Subcutaneous adipose tissue (tissue), 4 donors: ENCODE data around the gene CORO7. TPM values are rescaled to one million over a fixed set of nuclear protein-coding genes. Genes with fewer than 3 reads are reported as not detected.

ENCODE experiments used
- total RNA-seq, 4 donors: library from RNA; depleted of rRNA; stranded (reverse); fragments of >200 nt; gene quantifications; one replicate each; pipeline ENCODE4 v1.1.0, GENCODE V29; 2016
- TF ChIP-seq, protein P1 (sequence below): fragments of 450-650 bp; IDR thresholded peaks from one replicate; pipeline ENCODE4 v1.5.1; 2016; ENCODE audit warnings: low read depth, mild to moderate bottlenecking, control low read depth, antibody characterized with exemption, moderate library complexity

Gene CORO7
- total RNA-seq, 4 donors from 2014 or later = 15.5 to 40.9 (median 24.7) TPM

DNA sequence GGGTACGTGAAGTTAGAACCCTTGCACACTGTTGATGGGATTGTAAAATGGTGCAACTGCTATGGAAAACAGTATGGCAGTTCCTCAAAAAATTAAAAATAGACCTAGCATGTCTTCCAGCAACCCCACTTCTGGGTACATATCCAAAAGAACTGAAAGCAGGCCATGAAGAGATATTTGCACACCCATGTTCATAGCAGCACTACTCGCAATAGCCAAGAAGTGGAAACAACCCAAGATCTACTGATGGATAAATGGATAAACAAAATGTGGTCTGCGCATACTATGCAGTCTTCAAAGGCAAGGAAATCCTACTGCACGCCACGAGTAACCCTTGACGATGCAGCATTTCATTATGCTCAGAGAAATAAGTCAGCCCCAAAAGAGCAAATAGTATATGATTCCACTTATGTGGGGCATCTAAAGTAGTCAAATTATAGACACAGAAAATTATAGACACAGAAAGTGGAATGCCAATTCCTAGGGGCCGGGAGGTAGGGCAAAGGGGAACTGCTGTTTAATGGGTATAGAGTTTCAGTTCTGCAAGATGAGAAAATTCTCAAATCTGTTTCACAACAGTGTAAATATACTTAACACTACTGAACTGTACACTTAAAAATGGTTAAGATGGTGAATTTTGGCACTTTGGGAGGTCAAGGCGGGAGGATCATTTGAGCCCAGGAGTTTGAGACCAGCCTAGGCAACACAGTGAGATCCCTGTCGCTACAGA lies 17.2 kb downstream of the CORO7 start:
- TF ChIP-seq, protein P1, sequence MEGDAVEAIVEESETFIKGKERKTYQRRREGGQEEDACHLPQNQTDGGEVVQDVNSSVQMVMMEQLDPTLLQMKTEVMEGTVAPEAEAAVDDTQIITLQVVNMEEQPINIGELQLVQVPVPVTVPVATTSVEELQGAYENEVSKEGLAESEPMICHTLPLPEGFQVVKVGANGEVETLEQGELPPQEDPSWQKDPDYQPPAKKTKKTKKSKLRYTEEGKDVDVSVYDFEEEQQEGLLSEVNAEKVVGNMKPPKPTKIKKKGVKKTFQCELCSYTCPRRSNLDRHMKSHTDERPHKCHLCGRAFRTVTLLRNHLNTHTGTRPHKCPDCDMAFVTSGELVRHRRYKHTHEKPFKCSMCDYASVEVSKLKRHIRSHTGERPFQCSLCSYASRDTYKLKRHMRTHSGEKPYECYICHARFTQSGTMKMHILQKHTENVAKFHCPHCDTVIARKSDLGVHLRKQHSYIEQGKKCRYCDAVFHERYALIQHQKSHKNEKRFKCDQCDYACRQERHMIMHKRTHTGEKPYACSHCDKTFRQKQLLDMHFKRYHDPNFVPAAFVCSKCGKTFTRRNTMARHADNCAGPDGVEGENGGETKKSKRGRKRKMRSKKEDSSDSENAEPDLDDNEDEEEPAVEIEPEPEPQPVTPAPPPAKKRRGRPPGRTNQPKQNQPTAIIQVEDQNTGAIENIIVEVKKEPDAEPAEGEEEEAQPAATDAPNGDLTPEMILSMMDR = no peak

DNA sequence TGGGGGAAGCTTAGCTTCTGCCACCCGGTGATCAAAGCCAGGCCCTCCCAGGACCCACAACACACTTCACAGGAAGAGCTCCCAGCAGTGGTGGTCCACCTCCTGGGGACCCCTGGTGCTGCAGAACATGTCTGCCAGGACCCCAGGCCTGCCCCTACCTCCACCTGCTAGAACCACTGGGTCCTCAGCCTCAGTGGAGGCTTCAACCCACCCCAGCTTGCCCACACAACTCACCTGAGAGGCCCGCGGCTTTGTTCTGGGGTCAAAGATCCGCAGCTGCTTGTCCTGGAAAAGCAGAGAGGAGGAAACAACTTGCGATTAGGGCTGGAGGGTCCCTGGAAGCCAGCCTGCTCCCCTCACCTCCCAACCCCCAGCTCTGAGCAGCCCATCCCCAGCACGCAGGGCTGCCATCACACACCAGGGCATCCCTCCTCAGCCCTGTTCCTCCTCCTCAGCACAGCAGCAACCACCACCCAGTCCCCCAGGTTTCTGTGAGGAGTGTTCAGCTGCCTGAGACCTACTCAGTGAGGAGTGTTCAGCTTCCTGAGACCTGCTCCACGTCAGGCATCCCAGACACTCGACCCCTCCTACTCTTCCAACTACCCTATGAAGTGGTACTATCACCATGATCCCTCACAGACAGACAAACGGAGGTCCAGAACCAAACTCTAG lies 21.2 kb downstream of the CORO7 start:
- TF ChIP-seq, protein P1 = no peak

DNA sequence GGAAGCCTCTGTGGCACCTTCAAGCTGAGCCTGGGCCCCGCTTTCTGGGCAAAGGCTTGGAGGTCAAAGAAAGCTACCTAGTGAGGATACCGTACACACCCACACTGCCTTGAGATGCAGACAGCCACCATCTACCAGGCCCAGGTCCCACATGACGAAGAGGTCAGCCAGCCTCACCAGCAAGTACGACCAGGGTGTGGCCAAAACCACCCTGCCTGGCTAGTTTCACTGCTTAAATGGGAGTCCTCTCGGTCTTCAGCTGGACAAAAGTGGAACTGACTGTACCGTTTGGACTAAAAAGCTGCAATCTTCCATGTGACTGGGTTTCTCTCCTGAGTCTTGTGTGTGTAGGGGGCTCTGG lies 23.2 kb downstream of the CORO7 start:
- TF ChIP-seq, protein P1 = no peak

DNA sequence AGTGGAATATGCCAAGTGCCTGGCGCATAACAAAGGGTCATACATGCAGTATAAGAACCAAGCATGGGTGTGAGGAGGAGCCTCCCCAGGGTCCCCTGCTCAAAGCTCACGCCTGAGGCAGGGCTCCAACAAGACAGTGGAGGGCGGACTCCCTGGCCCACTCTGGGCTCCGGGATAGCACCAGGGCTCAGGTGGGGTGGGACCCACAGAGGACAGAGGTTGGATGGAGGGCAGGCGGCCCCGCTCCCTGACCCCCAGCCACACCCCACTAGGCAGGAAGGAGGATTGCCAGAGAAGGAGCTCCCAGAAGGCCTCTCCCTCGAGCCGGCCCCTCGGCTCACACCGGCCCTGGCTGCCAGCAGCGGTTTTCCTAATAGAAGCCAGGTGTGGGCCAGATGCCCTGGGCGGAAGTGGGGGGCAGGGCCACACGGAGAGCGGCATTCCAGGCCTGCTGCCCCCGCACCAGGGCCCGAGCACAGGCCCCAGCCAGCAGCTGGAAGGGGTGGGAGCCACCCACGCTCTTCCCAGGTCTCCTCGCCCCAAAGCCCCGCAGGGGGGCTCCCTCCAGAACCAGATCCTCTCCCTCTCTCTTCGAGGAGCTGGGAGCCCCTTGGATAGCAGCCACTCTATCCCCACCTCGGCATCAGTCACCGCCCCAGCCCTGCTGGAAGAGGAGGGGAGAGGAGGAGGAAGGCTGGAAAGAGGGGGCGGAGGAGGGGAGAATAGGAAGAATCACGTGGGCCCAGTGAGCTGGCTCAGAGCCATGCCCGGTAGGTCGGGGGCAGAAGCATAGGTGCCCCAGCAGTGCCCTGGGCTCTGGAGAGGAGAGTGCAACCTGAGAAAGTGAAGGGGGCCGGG lies 23.8 kb downstream of the CORO7 start:
- TF ChIP-seq, protein P1 = no peak

DNA sequence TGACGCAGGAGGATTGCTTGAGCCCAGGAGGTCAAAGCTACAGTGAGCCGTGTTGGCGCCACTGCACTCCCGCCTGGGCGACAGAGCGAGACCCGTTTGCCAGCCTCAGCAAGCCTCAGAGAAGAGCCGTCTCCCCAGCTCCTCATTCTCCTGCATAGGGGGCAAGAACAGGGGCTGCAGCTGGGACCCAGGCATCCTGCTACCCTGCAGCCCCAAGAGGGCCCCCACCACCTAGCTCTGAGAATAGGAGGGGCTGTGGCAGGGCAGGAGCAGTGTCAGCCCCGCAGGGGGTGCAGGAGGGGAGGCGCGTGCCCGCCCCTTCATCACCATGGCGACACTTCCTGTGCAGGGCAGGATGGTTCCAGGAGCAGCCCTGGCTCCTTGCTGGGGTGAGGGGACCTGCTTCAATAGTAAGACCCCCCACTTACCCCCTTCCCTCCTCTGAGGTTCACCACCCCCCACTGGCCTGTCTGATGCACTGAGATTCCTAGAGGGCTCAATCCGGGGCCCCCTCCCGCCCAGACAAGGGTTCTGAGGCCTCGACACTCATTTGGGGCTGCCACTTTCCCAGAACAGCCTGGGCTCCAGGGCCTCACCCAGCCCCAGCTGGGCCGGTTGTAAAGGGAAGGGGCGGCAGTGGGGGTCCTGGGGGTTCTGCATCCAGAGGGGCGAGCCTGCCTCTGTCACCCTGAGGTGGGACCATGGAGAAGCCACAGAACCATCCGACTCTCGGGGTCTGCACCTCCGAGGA lies 24.6 kb downstream of the CORO7 start:
- TF ChIP-seq, protein P1 = no peak

DNA sequence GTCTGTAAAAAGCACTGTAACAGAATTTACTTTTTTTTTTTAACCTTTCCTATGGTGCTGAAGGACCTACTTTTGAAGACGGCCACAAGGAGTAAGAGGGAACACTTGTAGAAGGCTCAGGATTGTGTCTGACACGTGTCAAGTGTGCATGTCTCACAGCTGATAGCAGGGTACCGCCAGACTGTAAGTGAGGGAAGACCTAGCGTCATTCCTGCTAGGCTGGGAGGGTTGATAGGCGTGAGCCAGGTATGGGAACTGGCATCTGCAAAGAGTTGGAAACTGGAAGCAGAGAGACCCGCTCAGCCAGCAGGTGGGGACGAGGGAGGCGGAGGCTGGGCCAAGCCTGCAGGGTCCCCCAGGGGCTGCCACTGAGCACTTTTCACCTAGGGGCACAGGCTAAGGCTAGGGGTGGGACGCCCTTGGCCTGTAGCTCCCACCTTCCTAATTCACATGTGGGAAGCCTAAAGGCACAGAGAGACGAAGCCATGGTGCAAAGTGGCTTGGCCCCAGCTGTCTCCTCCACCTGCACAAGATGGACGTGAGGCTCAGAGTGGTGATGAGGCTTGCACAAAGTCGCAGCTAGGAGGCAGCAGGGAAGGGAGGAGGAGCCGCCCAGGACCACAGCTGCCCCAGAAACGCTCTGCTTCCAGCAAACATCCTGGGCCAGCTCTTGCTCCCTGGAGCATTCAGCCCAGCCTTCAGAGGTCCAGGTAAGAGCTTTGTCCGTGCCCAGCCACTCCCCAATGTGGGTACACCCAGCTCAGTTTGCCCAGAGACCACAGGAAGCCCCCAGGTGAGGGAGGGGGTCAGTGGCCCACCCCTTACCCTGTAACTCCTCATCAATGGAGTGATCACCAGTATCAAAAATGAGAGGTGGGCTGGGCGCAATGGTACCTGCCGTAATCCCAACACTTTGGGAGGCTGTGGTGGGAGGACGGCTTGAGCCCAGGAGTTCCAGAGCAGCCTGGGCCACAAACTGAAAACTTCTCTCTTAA lies 25.8 kb downstream of the CORO7 start:
- TF ChIP-seq, protein P1 = no peak
